WERI-Rb-1 (cell line): Measurements from ENCODE around the gene FITM2.
"Not testable (repeated sequence)": the region's sequence is repeated elsewhere in the genome, so short reads cannot be mapped to it uniquely, and the experiment has no call there.

Source experiments
- DNase-seq: peaks from one replicate; pipeline ENCODE4 v3.0.0-alpha.2; 2020
- H3K27ac ChIP-seq: fragments of 250-450 bp; sonication (Bioruptor Pico); 2 replicates; pipeline ENCODE4 v1.5.1; 2020; ENCODE audit warnings: mild to moderate bottlenecking, moderate library complexity
- H3K27me3 ChIP-seq: fragments of 250-450 bp; sonication (Bioruptor Pico); 2 replicates; pipeline ENCODE4 v1.5.1; 2021; ENCODE audit warnings: mild to moderate bottlenecking, low read depth, moderate library complexity; ENCODE audit not compliant: insufficient read depth, severe bottlenecking
- H3K36me3 ChIP-seq: fragments of 250-450 bp; sonication (Bioruptor Pico); 2 replicates; pipeline ENCODE4 v1.5.1; 2020; ENCODE audit warnings: mild to moderate bottlenecking, moderate library complexity
- H3K4me3 ChIP-seq: 2 replicates; pipeline ENCODE4 v1.5.1; 2011; ENCODE audit warnings: low read depth, mild to moderate bottlenecking, control low read depth, low read length
- H3K9me3 ChIP-seq: fragments of 250-450 bp; sonication (Bioruptor Pico); 2 replicates; pipeline ENCODE4 v1.5.1; 2021; ENCODE audit warnings: mild to moderate bottlenecking, moderate library complexity; ENCODE audit not compliant: severe bottlenecking
- CTCF ChIP-seq: IDR thresholded peaks from 2 replicates; pipeline ENCODE4 v1.5.1; 2011; ENCODE audit warnings: low read depth, mild to moderate bottlenecking, control low read depth, inconsistent platforms, low read length

FITM2 gene

GRCh38 chr20:44345941-44346340 lies 34.9 kb upstream of the FITM2 start:
- not testable (repeated sequence) for DNase-seq, H3K9me3 ChIP-seq, H3K27me3 ChIP-seq, H3K36me3 ChIP-seq, H3K27ac ChIP-seq, H3K4me3 ChIP-seq
- 0 out of 2 replicates have a peak, but pooled peaks have one; percentile 6 for TF ChIP-seq CTCF

- Histone ChIP-seq H3K9me3 (no peaks in the 10 kb centered on the region), H3K4me3 (no peak overlapping the region), H3K27ac (no peak overlapping the region), H3K36me3 (no peaks in the 10 kb centered on the region), H3K27me3 (no peaks in the 10 kb centered on the region)
- TF ChIP-seq CTCF = no peak
- DNase-seq = no peak
Measured at GRCh38 chr20:44345147-44345546, 34.1 kb upstream of the FITM2 start.

DNA sequence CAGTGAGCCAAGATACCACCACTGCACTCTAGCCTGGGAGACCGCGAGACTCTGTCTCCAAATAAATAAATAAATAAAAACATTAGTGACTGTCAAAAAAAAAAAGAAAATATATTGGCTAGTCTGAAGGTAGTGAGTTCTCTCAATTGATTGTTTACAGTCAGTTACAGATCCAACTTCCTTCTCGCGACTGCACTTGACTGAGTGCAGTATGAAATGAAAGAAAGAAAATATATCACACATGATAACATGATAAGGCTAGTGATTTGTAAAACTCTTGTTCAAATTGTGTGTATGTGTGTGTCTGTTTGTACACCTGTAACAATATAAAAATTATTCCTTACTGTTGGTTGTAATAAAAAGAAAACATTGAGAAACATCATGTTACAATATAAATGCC lies 33.7 kb upstream of the FITM2 start:
- Histone ChIP-seq H3K27me3 (no peaks in the 10 kb centered on the region), H3K4me3 (no peak overlapping the region), H3K36me3 (no peaks in the 10 kb centered on the region), H3K9me3 (no peaks in the 10 kb centered on the region), H3K27ac (no peak overlapping the region)
- no peak for TF ChIP-seq CTCF
- no peak for DNase-seq

DNA sequence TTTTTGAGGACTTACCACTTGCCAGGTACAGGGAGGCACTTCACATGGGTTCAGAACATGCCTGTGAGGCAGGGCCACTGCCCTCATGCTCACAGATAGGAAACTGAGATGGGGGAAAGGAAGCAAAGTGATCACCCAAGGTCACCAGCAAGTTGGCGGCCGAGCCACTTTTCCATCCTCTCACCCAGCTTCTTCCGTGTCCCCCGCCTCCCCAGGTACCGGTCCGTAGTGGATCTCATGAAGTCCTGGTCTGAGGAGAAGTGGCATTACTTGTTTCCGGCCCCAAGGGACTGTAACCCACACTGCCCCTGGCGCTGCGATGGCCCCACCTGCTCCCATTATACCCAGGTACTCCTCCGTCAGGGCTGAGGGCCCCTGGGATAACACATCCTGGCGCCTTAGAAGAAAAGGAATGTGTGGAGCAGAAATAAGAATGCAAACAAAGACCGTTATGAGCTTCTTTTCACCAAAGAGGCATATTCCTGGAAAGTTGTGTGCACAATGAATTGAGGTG lies 32.2 kb upstream of the FITM2 start:
- H3K9me3 ChIP-seq = no peaks in the 10 kb centered on the region
- no peaks in the 10 kb centered on the region for H3K27me3 ChIP-seq
- no peak for TF ChIP-seq CTCF
- no peak for DNase-seq
- no peaks in the 10 kb centered on the region for H3K36me3 ChIP-seq
- H3K4me3 ChIP-seq = no peak overlapping the region
- H3K27ac ChIP-seq = no peak overlapping the region

DNA sequence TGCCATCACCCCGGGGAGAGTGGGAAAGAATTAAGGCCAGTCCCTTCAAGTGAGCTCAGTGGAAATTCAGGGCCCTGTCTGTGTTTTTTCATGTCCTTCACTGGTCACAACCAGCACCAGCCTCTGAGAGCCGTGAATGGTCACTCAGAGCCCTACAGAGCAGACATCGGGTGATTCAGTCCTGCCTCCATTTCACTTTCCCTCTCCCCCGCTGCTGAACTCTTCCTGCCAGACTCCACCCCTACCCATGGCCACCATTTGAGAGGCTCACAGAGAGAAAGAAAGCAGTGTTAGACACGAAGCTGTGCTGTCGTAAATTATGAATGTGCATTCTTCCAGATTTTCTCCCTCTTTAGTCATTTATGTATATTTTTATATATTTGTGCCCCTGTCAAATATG lies 31.2 kb upstream of the FITM2 start:
- no peak for TF ChIP-seq CTCF
- DNase-seq = no peak
- no peak overlapping the region for H3K27ac ChIP-seq

GRCh38 chr20:44336725-44337380 lies 25.9 kb upstream of the FITM2 start, which contains the start of gene R3HDML:
Gene R3HDML, plus strand, starts transcription at chr20:44337043. Its CDS starts 115 bp downstream, at chr20:44337158.
- H3K4me3 ChIP-seq = no peak within 1 kb of the TSS
- TF ChIP-seq CTCF = no peak

More for the DNA sequence above, 31.2 kb upstream of the FITM2 start:
- H3K9me3 ChIP-seq = no peaks in the 10 kb centered on the region
- no peak overlapping the region for H3K4me3 ChIP-seq
- no peaks in the 10 kb centered on the region for H3K36me3 ChIP-seq
- H3K27me3 ChIP-seq = no peaks in the 10 kb centered on the region

More at GRCh38 chr20:44336725-44337380, 25.9 kb upstream of the FITM2 start, which contains the start of gene R3HDML:
- H3K27me3 ChIP-seq = no peaks in the 10 kb centered on the region
- H3K27ac ChIP-seq = no peak within 1 kb of the TSS
- no peaks in the 10 kb centered on the region for H3K36me3 ChIP-seq
- DNase-seq = no peak
- no peaks in the 10 kb centered on the region for H3K9me3 ChIP-seq
